Ovary (tissue), 3 donors: ENCODE data around the gene DUSP12.

Experiments used
- EP300 ChIP-seq: sonication (generic); formaldehyde crosslinking; IDR thresholded peaks from one replicate; pipeline ENCODE4 v1.6.1; 2017; ENCODE audit warnings: antibody characterized with exemption
- POLR2A ChIP-seq: fragments of 450-650 bp; IDR thresholded peaks from one replicate; pipeline ENCODE4 v1.6.1; 2017; ENCODE audit warnings: antibody characterized with exemption, mild to moderate bottlenecking, moderate library complexity
- TF ChIP-seq, protein P1 (sequence below), 3 donors: fragments of 450-650 bp in 2 of 3; fragments of 200-600 bp in 1 of 3; IDR thresholded peaks; one replicate each; pipeline versions ENCODE4 v1.5.1 to v1.8.0; 2016 to 2022; ENCODE audit warnings: antibody characterized with exemption in 3 of 3, mild to moderate bottlenecking in 1 of 3
- donor health status: DM: no; HTN: no; CAD: no.

DNA sequence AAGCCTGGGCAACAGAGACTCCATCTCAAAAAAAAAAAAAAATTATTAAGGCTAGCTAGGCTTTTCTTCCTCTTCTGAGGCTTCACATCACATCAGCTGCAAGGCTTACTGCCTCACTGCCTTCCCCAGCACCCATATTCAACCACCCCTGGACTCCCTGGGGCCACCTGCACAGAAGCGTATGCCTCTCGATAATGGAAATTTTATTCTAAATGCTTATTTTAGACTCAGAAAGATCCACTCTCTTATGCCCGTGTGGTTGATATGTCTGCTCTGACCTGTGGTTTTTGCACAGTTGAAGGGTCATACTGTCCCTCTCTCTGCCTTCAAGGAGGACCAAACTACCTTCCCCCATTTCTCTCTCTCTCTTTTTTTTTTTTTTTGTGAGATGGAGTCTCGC is 44.0 kb upstream of the DUSP12 start:
- TF ChIP-seq, protein P1, sequence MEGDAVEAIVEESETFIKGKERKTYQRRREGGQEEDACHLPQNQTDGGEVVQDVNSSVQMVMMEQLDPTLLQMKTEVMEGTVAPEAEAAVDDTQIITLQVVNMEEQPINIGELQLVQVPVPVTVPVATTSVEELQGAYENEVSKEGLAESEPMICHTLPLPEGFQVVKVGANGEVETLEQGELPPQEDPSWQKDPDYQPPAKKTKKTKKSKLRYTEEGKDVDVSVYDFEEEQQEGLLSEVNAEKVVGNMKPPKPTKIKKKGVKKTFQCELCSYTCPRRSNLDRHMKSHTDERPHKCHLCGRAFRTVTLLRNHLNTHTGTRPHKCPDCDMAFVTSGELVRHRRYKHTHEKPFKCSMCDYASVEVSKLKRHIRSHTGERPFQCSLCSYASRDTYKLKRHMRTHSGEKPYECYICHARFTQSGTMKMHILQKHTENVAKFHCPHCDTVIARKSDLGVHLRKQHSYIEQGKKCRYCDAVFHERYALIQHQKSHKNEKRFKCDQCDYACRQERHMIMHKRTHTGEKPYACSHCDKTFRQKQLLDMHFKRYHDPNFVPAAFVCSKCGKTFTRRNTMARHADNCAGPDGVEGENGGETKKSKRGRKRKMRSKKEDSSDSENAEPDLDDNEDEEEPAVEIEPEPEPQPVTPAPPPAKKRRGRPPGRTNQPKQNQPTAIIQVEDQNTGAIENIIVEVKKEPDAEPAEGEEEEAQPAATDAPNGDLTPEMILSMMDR (IDR thresholded peaks at IDR 0.05): no peak
- TF ChIP-seq POLR2A: no peak
- TF ChIP-seq EP300: no peak
